HS-5 (cell line): ENCODE measurements around the gene BUD13.

Experiments used
- DNase-seq: peaks from one replicate; pipeline ENCODE4 v3.0.0-alpha.2; 2012; ENCODE audit warnings: low read depth

Gene BUD13

GRCh38 chr11:116792869-116793771 is 20.3 kb upstream of the BUD13 start:
- DNase-seq = no peak

- DNase-seq = no peak
These were observed 19.5 kb upstream of the BUD13 start for GRCh38 chr11:116792144-116792868.

- no peak for DNase-seq
These were observed 19.0 kb upstream of the BUD13 start, which contains the start of gene APOA5 for GRCh38 chr11:116791813-116792143. APOA5 (minus strand) TSS chr11:116791879; CDS start chr11:116791860, 19 bp downstream.

GRCh38 chr11:116791002-116791812 is 18.4 kb upstream of the BUD13 start:
- no peak for DNase-seq

GRCh38 chr11:116790167-116791001 is 17.6 kb upstream of the BUD13 start:
- DNase-seq = no peak

GRCh38 chr11:116788975-116789374 is 16.2 kb upstream of the BUD13 start:
- DNase-seq = no peak

- DNase-seq = no peak
These were observed 15.7 kb upstream of the BUD13 start for GRCh38 chr11:116788534-116788933.

GRCh38 chr11:116787786-116788486 is 15.1 kb upstream of the BUD13 start, which contains the start of gene ZPR1:
ZPR1 (minus strand) TSS chr11:116788023; CDS start chr11:116787990, 33 bp downstream.
- no peak for DNase-seq

- DNase-seq = no peak
These were observed 14.6 kb upstream of the BUD13 start for GRCh38 chr11:116787436-116787785.

- no peak for DNase-seq
These were observed 14.2 kb upstream of the BUD13 start for GRCh38 chr11:116786966-116787365.

GRCh38 chr11:116786326-116786725 is 13.5 kb upstream of the BUD13 start:
- DNase-seq = no peak

- DNase-seq = no peak
These were observed 9.9 kb upstream of the BUD13 start for GRCh38 chr11:116782728-116783127.

GRCh38 chr11:116778556-116778955 is 5.8 kb upstream of the BUD13 start:
- no peak for DNase-seq

GRCh38 chr11:116777056-116777455 is 4.3 kb upstream of the BUD13 start:
- DNase-seq = no peak

GRCh38 chr11:116776522-116776984 is 3.8 kb upstream of the BUD13 start:
- DNase-seq = no peak

- DNase-seq = no peak
These were observed 3.2 kb upstream of the BUD13 start for GRCh38 chr11:116775975-116776374.

GRCh38 chr11:116774661-116775060 is 1.9 kb upstream of the BUD13 start:
- DNase-seq = no peak

- no peak for DNase-seq
These were observed 663 bp upstream of the BUD13 start for GRCh38 chr11:116773203-116774097.

- DNase-seq = no peak
These were observed 852 bp downstream of the BUD13 start for GRCh38 chr11:116771935-116772334.

- no peak for DNase-seq
These were observed 10.7 kb downstream of the BUD13 start for GRCh38 chr11:116762132-116762531.
